Suprapubic skin (tissue), 3 donors: ENCODE results near the gene NXPH2.

ENCODE experiments used
- CTCF ChIP-seq, 2 donors: fragments of 200-600 bp in 1 of 2; fragments of 450-650 bp in 1 of 2; sonication (generic) in 1 of 2; IDR thresholded peaks; one replicate each; pipeline ENCODE4 v1.5.1; 2016 to 2019; ENCODE audit warnings: antibody characterized with exemption in 2 of 2, mild to moderate bottlenecking in 1 of 2, moderate library complexity in 1 of 2
- POLR2A ChIP-seq, 2 donors: fragments of 450-650 bp; IDR thresholded peaks; one replicate each; pipeline ENCODE4 v1.6.1; 2017; ENCODE audit warnings: antibody characterized with exemption in 2 of 2, mild to moderate bottlenecking in 2 of 2, moderate library complexity in 2 of 2

GRCh38 chr2:138819964-138820363 lies 39.8 kb upstream of the NXPH2 start:
- TF ChIP-seq CTCF (IDR thresholded peaks at IDR 0.05) (no peak), POLR2A (IDR thresholded peaks at IDR 0.05) (no peak)
